H1 (cell line): ENCODE results near the gene PIGC. TPM values are rescaled to one million over a fixed set of nuclear protein-coding genes. Genes with fewer than 3 reads are reported as not detected.

ENCODE experiments used
- HDAC6 ChIP-seq: IDR thresholded peaks from one replicate; pipeline ENCODE4 v1.7.1; 2012; ENCODE audit warnings: low read depth, mild to moderate bottlenecking, inconsistent platforms, low read length, moderate library complexity
- polyA plus RNA-seq, 7 experiments: library from polyadenylated mRNA; depleted of rRNA in 3 of 7; stranded (reverse) in 5 of 7; unstranded in 2 of 7; fragments of >200 nt in 5 of 7; fragments of 200-250 nt in 2 of 7; gene quantifications; 1 replicate in 5 of 7; 2 replicates in 1 of 7; 4 replicates in 1 of 7; pipeline versions ENCODE4 v1.2.1 to v1.2.3, GENCODE V29; 2011 to 2013; ENCODE audit warnings: missing spikeins in 2 of 7, mixed read lengths in 2 of 7
- total RNA-seq: library from RNA; stranded (reverse); fragmentation: NEBNext Ultra II Directional; extraction: Animal tissue kit (Norgen Biotek cat#: 25700); gene quantifications from 2 replicates; pipeline ENCODE4 v1.2.1, GENCODE V29; 2021

Gene PIGC
- total and polyA plus RNA-seq, 2 of the 8 experiments (the other 6 are each of a cell fraction or from before 2014, with no cell fraction given), result 21.0 to 39.3 TPM

- TF ChIP-seq HDAC6, result no peak
Measured at GRCh38 chr1:172408958-172409357, 34.9 kb downstream of the PIGC start (continued).
